HepG2 (cell line): Measurements from ENCODE around the gene MRS2. TPM values are rescaled to one million over a fixed set of nuclear protein-coding genes. Genes with fewer than 3 reads are reported as not detected.
"Not testable (repeated sequence)": the region's sequence is repeated elsewhere in the genome, so short reads cannot be mapped to it uniquely, and the experiment has no call there.

Experiments
- ATAC-seq: fragments of 200-7000 bp; cut with Tn5 transposase; 3 replicates; pipeline ENCODE4 v1.9.1; 2020; ENCODE audit warnings: mild to moderate bottlenecking, moderate library complexity
- BruUV-seq: library from RNA; stranded (reverse); fragments of 400-500 nt; replicated peaks from 2 replicates; lab custom pipeline; 2021; lab: Mats Ljungman, UMichigan
- CTCF ChIA-PET: fragments of 300-600 bp; formaldehyde crosslinking; extraction: SDS; loops from one replicate; lab custom pipeline; 2021; ENCODE audit warnings: low total read pairs, inconsistent platforms, low intra/inter-chr PET ratio; lab: Yijun Ruan, JAX
- POLR2A ChIA-PET: fragments of 350-600 bp; sonication (Branson Sonifier 250); formaldehyde crosslinking; loops from one replicate; lab custom pipeline; 2020; ENCODE audit warnings: antibody characterized with exemption, inconsistent platforms; lab: Yijun Ruan, JAX
- DNase-seq: peaks from one replicate; pipeline ENCODE4 v3.0.0-alpha.2; 2015; ENCODE audit warnings: low spot score
- FAIRE-seq: peaks from 3 replicates; lab custom pipeline; 2011; peaks lifted over from hg19 to GRCh38; lab: Jason Lieb, UNC
- H2AFZ ChIP-seq: one replicate; pipeline ENCODE4 v1.6.1; 2011; ENCODE audit warnings: low read length, inconsistent platforms
- H3K27ac ChIP-seq: fragments of 300-600 bp; 3 replicates; pipeline ENCODE4 v1.8.0; 2011; ENCODE audit warnings: mixed run types, mild to moderate bottlenecking, mixed read lengths, low read length, inconsistent platforms; ENCODE audit not compliant: insufficient read depth; ENCODE audit errors: extremely low read length
- H3K27me3 ChIP-seq, 2 experiments: fragments of 200-600 bp in 1 of 2; 2 replicates in 1 of 2; 3 replicates in 1 of 2; pipeline versions ENCODE4 v1.6.0 to v1.8.0; 2011; ENCODE audit warnings: low read length in 2 of 2, mild to moderate bottlenecking in 2 of 2, moderate library complexity in 2 of 2, inconsistent platforms in 1 of 2; ENCODE audit not compliant: insufficient read depth in 2 of 2, control insufficient read depth in 1 of 2
- H3K36me3 ChIP-seq, 2 experiments: fragments of 200-600 bp in 1 of 2; replicated peaks in 1 of 2; 2 replicates in 1 of 2; 3 replicates in 1 of 2; pipeline versions ENCODE4 v1.5.1 to v1.8.0; 2011; ENCODE audit warnings: low read length in 2 of 2, inconsistent platforms in 1 of 2; ENCODE audit not compliant: insufficient read depth in 2 of 2, control insufficient read depth in 1 of 2
- H3K4me1 ChIP-seq: 2 replicates; pipeline ENCODE4 v1.5.1; 2012; ENCODE audit warnings: low read length, inconsistent platforms; ENCODE audit not compliant: insufficient read depth
- H3K4me2 ChIP-seq: 2 replicates; pipeline ENCODE4 v1.6.0; 2011; ENCODE audit warnings: low read depth, low read length, inconsistent platforms
- H3K4me3 ChIP-seq, 3 experiments: fragments of 200-600 bp in 1 of 3; sonication (generic), shearing (Covaris generic) in 1 of 3; replicated peaks in 1 of 3; 2 replicates each; pipeline ENCODE4 v1.5.1; 2011 to 2016; ENCODE audit warnings: low read length in 3 of 3, inconsistent platforms in 2 of 3, low read depth in 2 of 3, mild to moderate bottlenecking in 2 of 3, control low read depth in 1 of 3, mixed read lengths in 1 of 3; ENCODE audit not compliant: insufficient read depth in 1 of 3
- H3K79me2 ChIP-seq: one replicate; pipeline ENCODE4 v1.6.1; 2011; ENCODE audit warnings: low read length, inconsistent platforms; ENCODE audit not compliant: insufficient read depth
- H3K9ac ChIP-seq: 2 replicates; pipeline ENCODE4 v1.6.0; 2011; ENCODE audit warnings: mild to moderate bottlenecking, low read depth, low read length, inconsistent platforms; ENCODE audit not compliant: insufficient read depth
- H3K9me3 ChIP-seq: 2 replicates; pipeline ENCODE4 v1.5.1; 2012; ENCODE audit warnings: mild to moderate bottlenecking, low read length
- H4K20me1 ChIP-seq: 2 replicates; pipeline ENCODE4 v1.6.0; 2011; ENCODE audit warnings: inconsistent platforms, mild to moderate bottlenecking, low read length, moderate library complexity; ENCODE audit not compliant: insufficient read depth
- CHD4 ChIP-seq: fragments of 200-600 bp; sonication (generic); IDR thresholded peaks from 2 replicates; pipeline ENCODE4 v1.7.0; 2017; ENCODE audit warnings: mild to moderate bottlenecking, low read length, borderline replicate concordance
- HMG20A ChIP-seq: IDR thresholded peaks from 2 replicates; pipeline ENCODE4 v1.6.1; 2016; ENCODE audit warnings: borderline replicate concordance
- KDM1A ChIP-seq: IDR thresholded peaks from 2 replicates; pipeline ENCODE4 v1.6.1; 2016; ENCODE audit warnings: missing compliant biosample characterization
- RCOR2 ChIP-seq: IDR thresholded peaks from 2 replicates; pipeline ENCODE4 v1.6.1; 2016; ENCODE audit warnings: missing biosample characterization, missing genetic modification reagents
- ZMYM3 ChIP-seq: sonication (generic); formaldehyde crosslinking; IDR thresholded peaks from 2 replicates; pipeline ENCODE4 v1.5.1; 2020; ENCODE audit warnings: mild to moderate bottlenecking, missing genetic modification reagents
- WGBS: methylation state at CpG from one replicate; pipeline ENCODE4 v1.1.6; 2017; ENCODE audit warnings: low lambda C conversion rate; 5-methylcytosine and 5-hydroxymethylcytosine counted together
- in situ Hi-C: cut with HindIII; loops from 2 replicates; pipeline ENCODE4 v1.10.0; 2017; ENCODE audit warnings: low pct_unique_long_range_greater_than_20kb; ENCODE audit not compliant: extremely low pct_ligation_motif_present
- intact Hi-C: fragments of 100-400 bp; cut with micrococcal nuclease; formaldehyde crosslinking; loops from one replicate; pipeline ENCODE4 v1.10.0; 2022; ENCODE audit not compliant: unreplicated experiment
- polyA plus RNA-seq, 8 experiments: library from polyadenylated mRNA; depleted of rRNA in 3 of 8; stranded (reverse) in 7 of 8; unstranded in 1 of 8; fragments of >200 nt; fragmentation: Illumina TruSeq in 4 of 8; extraction: Trizol in 4 of 8; gene quantifications; 2 replicates each; pipeline versions ENCODE4 v1.2.1 to v1.2.3, GENCODE V29; 2011 to 2016; ENCODE audit warnings: low read depth in 4 of 8, missing spikeins in 1 of 8, mixed read lengths in 1 of 8; ENCODE audit not compliant: insufficient read depth in 1 of 8
- total RNA-seq, 5 experiments: library from RNA; depleted of rRNA; stranded (reverse); fragments of >200 nt; fragmentation: Illumina TruSeq; extraction: Trizol; gene quantifications; 2 replicates each; pipeline ENCODE4 v1.2.3, GENCODE V29; 2016; ENCODE audit warnings: low read depth in 1 of 5
- TF ChIP-seq, protein P1 (sequence below): sonication (generic); formaldehyde crosslinking; conservative IDR thresholded peaks from 2 replicates; pipeline ENCODE4 v1.4.0; 2020; ENCODE audit warnings: mild to moderate bottlenecking, missing genetic modification reagents, moderate library complexity
- TF ChIP-seq, protein P2 (sequence below): sonication (generic); formaldehyde crosslinking; IDR thresholded peaks from 2 replicates; pipeline ENCODE4 v1.5.1; 2020; ENCODE audit warnings: missing genetic modification reagents, mild to moderate bottlenecking, borderline replicate concordance
- TF ChIP-seq, protein P3 (sequence below): sonication (generic); formaldehyde crosslinking; IDR thresholded peaks from 2 replicates; pipeline ENCODE4 v1.5.1; 2020; ENCODE audit warnings: mild to moderate bottlenecking, missing genetic modification reagents

MRS2 gene
- total and polyA plus RNA-seq, 2 of the 13 experiments (the other 11 are each of a cell fraction or from before 2014, with no cell fraction given): 31.1 to 83.8 TPM

DNA sequence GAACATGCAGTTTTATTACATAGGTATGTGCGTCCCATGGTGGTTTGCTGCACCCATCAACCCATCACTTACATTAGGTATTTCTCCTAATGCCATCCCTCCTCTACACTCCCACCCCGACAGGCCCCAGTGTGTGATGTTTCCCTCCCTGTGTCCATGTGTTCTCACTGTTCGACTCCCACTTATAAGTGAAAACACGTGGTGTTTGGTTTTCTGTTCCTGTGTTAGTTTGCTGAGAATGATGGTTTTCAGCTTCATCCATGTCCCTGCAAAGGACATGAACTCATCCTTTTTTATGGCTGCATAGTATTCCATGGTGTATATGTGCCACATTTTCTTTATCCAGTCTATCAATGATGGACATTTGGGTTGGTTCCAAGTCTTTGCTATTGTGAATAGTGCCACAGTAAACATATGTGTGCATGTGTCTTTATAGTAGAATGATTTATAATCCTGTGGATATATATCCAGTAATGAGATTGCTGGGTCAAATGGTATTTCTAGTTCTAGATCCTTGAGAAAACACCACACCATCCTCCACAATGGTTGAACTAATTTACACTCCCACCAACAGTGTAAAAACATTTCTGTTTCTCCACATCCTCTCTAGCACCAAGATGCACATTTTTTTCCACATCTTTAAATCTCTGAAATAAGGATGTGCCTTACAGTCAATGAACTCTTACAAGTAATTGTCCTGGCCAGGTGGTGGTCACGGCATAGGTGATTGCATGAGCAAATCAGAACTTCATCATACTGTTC is 18.2 kb upstream of the MRS2 start:
- not testable (repeated sequence) for H3K9me3 ChIP-seq, H4K20me1 ChIP-seq, H3K36me3 ChIP-seq, DNase-seq, FAIRE-seq, BruUV-seq, H2AFZ ChIP-seq, ATAC-seq, H3K27me3 ChIP-seq
- peaks cover 78% of the 10 kb centered on the region for H3K4me1 ChIP-seq
- peak overlapping the region; percentile 60 for H3K4me2 ChIP-seq
- H3K79me2 ChIP-seq: peaks cover 27% of the 10 kb centered on the region
- peak overlapping the region; percentile 53 for H3K9ac ChIP-seq
- 93% methylated on average over 5 of the region's 5 CpGs for WGBS
- in situ Hi-C loops (loop anchor here (5.0 kb wide), 1 partner anchor 102 kb away; no protein-coding TSS in a partner anchor), intact Hi-C loops (loop anchor here (1.0 to 10.0 kb wide), 6 partner anchors 18 to 322 kb away; partner anchors contain the start of gene MRS2)
- CTCF ChIA-PET: interaction anchor here (2.4 kb wide), 1 partner anchor 101 kb away, joined by 35 read pairs; no protein-coding TSS in a partner anchor
- H3K4me3 ChIP-seq: peak overlapping the region in 1 of 3 experiments; percentile 16; a peak in 1 of 6 replicates
- POLR2A ChIA-PET: interaction anchor here (0.7 kb wide), 1 partner anchor 101 kb away, joined by 5 read pairs; no protein-coding TSS in a partner anchor
- peak overlapping the region; percentile 79 for H3K27ac ChIP-seq
- TF ChIP-seq KDM1A (CRISPR knock-in tag) (peak; percentile 61; the same call in 1 of the 2 replicates), ZMYM3 (peak; percentile 68), CHD4 (peak; percentile 16; the same call in 1 of the 2 replicates), HMG20A (CRISPR knock-in tag) (peak; percentile 57; the same call in 1 of the 2 replicates), RCOR2 (CRISPR knock-in tag) (peak; percentile 70; the same call in 1 of the 2 replicates)
- TF ChIP-seq, protein P1, sequence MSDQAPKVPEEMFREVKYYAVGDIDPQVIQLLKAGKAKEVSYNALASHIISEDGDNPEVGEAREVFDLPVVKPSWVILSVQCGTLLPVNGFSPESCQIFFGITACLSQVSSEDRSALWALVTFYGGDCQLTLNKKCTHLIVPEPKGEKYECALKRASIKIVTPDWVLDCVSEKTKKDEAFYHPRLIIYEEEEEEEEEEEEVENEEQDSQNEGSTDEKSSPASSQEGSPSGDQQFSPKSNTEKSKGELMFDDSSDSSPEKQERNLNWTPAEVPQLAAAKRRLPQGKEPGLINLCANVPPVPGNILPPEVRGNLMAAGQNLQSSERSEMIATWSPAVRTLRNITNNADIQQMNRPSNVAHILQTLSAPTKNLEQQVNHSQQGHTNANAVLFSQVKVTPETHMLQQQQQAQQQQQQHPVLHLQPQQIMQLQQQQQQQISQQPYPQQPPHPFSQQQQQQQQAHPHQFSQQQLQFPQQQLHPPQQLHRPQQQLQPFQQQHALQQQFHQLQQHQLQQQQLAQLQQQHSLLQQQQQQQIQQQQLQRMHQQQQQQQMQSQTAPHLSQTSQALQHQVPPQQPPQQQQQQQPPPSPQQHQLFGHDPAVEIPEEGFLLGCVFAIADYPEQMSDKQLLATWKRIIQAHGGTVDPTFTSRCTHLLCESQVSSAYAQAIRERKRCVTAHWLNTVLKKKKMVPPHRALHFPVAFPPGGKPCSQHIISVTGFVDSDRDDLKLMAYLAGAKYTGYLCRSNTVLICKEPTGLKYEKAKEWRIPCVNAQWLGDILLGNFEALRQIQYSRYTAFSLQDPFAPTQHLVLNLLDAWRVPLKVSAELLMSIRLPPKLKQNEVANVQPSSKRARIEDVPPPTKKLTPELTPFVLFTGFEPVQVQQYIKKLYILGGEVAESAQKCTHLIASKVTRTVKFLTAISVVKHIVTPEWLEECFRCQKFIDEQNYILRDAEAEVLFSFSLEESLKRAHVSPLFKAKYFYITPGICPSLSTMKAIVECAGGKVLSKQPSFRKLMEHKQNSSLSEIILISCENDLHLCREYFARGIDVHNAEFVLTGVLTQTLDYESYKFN: 0 out of 2 replicates have a peak, but pooled peaks have one; percentile 9
- TF ChIP-seq, protein P2, sequence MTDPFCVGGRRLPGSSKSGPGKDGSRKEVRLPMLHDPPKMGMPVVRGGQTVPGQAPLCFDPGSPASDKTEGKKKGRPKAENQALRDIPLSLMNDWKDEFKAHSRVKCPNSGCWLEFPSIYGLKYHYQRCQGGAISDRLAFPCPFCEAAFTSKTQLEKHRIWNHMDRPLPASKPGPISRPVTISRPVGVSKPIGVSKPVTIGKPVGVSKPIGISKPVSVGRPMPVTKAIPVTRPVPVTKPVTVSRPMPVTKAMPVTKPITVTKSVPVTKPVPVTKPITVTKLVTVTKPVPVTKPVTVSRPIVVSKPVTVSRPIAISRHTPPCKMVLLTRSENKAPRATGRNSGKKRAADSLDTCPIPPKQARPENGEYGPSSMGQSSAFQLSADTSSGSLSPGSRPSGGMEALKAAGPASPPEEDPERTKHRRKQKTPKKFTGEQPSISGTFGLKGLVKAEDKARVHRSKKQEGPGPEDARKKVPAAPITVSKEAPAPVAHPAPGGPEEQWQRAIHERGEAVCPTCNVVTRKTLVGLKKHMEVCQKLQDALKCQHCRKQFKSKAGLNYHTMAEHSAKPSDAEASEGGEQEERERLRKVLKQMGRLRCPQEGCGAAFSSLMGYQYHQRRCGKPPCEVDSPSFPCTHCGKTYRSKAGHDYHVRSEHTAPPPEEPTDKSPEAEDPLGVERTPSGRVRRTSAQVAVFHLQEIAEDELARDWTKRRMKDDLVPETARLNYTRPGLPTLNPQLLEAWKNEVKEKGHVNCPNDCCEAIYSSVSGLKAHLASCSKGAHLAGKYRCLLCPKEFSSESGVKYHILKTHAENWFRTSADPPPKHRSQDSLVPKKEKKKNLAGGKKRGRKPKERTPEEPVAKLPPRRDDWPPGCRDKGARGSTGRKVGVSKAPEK (CRISPR knock-in tag): 0 out of 2 replicates have a peak, but pooled peaks have one; percentile 55
- TF ChIP-seq, protein P3, sequence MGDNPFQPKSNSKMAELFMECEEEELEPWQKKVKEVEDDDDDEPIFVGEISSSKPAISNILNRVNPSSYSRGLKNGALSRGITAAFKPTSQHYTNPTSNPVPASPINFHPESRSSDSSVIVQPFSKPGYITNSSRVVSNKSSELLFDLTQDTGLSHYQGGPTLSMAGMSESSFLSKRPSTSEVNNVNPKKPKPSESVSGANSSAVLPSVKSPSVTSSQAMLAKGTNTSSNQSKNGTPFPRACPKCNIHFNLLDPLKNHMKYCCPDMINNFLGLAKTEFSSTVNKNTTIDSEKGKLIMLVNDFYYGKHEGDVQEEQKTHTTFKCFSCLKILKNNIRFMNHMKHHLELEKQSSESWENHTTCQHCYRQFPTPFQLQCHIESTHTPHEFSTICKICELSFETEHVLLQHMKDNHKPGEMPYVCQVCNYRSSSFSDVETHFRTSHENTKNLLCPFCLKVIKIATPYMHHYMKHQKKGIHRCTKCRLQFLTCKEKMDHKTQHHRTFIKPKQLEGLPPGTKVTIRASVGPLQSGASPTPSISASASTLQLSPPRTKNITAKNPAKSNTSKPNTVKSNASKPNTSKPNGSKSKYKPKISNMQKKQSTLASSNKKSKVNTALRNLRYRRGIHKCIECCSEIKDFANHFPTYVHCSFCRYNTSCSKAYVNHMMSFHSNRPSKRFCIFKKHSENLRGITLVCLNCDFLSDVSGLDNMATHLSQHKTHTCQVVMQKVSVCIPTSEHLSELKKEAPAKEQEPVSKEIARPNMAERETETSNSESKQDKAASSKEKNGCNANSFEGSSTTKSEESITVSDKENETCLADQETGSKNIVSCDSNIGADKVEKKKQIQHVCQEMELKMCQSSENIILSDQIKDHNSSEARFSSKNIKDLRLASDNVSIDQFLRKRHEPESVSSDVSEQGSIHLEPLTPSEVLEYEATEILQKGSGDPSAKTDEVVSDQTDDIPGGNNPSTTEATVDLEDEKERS: peak; percentile 80
